ENCODE results near the gene CDHR3.

- no peak for TF ChIP-seq CTCF (IDR thresholded peaks at IDR 0.05)
- no peak for TF ChIP-seq POLR2A (IDR thresholded peaks at IDR 0.05)
These were observed 111.2 kb downstream of the CDHR3 start for GRCh38 chr7:106074257-106074656.
